HG03139 (cell line): ENCODE results near the gene ATP5MC3.

Experiments
- ATAC-seq: cut with Tn5 transposase; IDR thresholded peaks from one replicate; pipeline ENCODE4 v1.9.1; 2021; ENCODE audit not compliant: unreplicated experiment

Gene ATP5MC3

GRCh38 chr2:175168564-175168945, 13.0 kb downstream of the ATP5MC3 start:
- ATAC-seq, result peak; percentile 18

- peak; percentile 96 for ATAC-seq
Measured at GRCh38 chr2:175167792-175168563, 13.5 kb downstream of the ATP5MC3 start, which contains the start of gene ATF2. Gene ATF2, minus strand, starts transcription at chr2:175168203. Its CDS starts 31,760 bp downstream, at chr2:175136443.

GRCh38 chr2:175167076-175167791, 14.3 kb downstream of the ATP5MC3 start:
- no peak for ATAC-seq

- no peak for ATAC-seq
Measured at GRCh38 chr2:175166216-175166824, 15.2 kb downstream of the ATP5MC3 start.

- no peak for ATAC-seq
Measured at GRCh38 chr2:175164235-175164634, 17.3 kb downstream of the ATP5MC3 start.

GRCh38 chr2:175158894-175159293, 22.6 kb downstream of the ATP5MC3 start:
- no peak for ATAC-seq

- no peak for ATAC-seq
Measured at GRCh38 chr2:175156534-175156933, 25.0 kb downstream of the ATP5MC3 start.

- ATAC-seq, result peak; percentile 66
Measured at GRCh38 chr2:175154661-175155082, 26.8 kb downstream of the ATP5MC3 start.

- ATAC-seq, result peak; percentile 62
Measured at GRCh38 chr2:175152242-175152641, 29.3 kb downstream of the ATP5MC3 start.

- no peak for ATAC-seq
Measured at GRCh38 chr2:175151791-175152190, 29.7 kb downstream of the ATP5MC3 start.

- ATAC-seq, result no peak
Measured at GRCh38 chr2:175147186-175147585, 34.3 kb downstream of the ATP5MC3 start.

GRCh38 chr2:175143678-175144077, 37.8 kb downstream of the ATP5MC3 start:
- no peak for ATAC-seq

- no peak for ATAC-seq
Measured at GRCh38 chr2:175143191-175143590, 38.3 kb downstream of the ATP5MC3 start.

- ATAC-seq, result no peak
Measured at GRCh38 chr2:175140332-175140731, 41.2 kb downstream of the ATP5MC3 start.

- ATAC-seq, result no peak
Measured at GRCh38 chr2:175137793-175138192, 43.7 kb downstream of the ATP5MC3 start.

- peak; percentile 58 for ATAC-seq
Measured at GRCh38 chr2:175136334-175137215, 44.9 kb downstream of the ATP5MC3 start.

- ATAC-seq, result no peak
Measured at GRCh38 chr2:175135862-175136261, 45.6 kb downstream of the ATP5MC3 start.

GRCh38 chr2:175135177-175135576, 46.3 kb downstream of the ATP5MC3 start:
- no peak for ATAC-seq

- ATAC-seq, result no peak
Measured at GRCh38 chr2:175131252-175131651, 50.3 kb downstream of the ATP5MC3 start.

- no peak for ATAC-seq
Measured at GRCh38 chr2:175126661-175127060, 54.8 kb downstream of the ATP5MC3 start.
